Umbilical cord (tissue), 2 donors: ENCODE data around the gene DHX34. TPM values are rescaled to one million over a fixed set of nuclear protein-coding genes. Genes with fewer than 3 reads are reported as not detected.
"Not testable (repeated sequence)": the region's sequence is repeated elsewhere in the genome, so short reads cannot be mapped to it uniquely, and the experiment has no call there.

Experiments
- DNase-seq: peaks from one replicate; pipeline ENCODE4 v3.0.0-alpha.2; 2015; ENCODE audit warnings: low spot score
- total RNA-seq: library from RNA; depleted of rRNA; stranded (reverse); fragments of >200 nt; gene quantifications from one replicate; pipeline ENCODE4 v1.2.3, GENCODE V29; 2014; ENCODE audit warnings: low replicate concordance; ENCODE audit not compliant: insufficient read depth

DHX34 gene
- total RNA-seq, 1 donor from 2014 or later: 10.1 TPM

DNA sequence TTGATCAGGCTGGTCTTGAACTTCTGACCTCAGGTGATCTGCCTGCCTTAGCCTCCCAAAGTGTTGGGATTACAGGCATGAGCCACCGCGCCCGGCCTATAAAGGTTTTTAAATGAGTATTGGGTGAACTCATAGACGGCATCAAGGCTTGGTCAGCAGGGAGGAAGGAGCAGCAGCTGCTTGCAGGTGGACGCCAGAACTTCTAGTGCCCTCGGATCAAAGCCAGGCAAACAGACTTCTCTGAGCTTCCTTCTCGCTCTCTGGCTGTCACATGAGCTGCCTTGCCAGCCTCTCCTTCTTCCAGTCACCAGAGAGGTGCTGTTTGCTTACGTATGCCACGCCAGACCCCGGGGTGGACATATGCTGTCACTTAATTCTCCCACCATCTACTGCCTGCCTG lies 16.3 kb downstream of the DHX34 start:
- not testable (repeated sequence) for DNase-seq

GRCh38 chr19:47370045-47370611 lies 21.0 kb downstream of the DHX34 start:
- DNase-seq: peak; percentile 19

DNA sequence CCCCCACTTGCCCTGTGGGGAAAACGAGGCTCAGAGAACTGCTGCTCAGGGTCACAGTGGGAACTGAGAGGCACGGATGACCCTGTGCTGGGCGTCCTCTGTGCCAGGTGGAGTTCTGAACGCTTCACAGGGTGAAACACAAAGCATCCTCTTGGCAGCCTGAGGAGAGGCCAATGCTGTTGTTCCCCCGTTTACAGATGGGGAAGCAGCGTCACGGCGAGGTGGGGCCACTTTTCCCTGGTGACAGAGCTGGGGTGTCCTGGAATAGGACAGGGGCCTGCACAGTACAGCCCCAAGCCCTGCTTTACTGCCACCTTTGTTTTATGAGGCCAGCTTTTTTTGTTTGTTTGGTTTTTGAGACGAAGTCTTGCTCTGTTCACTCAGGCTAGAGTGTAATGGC lies 22.1 kb downstream of the DHX34 start:
- DNase-seq: no peak

DNA sequence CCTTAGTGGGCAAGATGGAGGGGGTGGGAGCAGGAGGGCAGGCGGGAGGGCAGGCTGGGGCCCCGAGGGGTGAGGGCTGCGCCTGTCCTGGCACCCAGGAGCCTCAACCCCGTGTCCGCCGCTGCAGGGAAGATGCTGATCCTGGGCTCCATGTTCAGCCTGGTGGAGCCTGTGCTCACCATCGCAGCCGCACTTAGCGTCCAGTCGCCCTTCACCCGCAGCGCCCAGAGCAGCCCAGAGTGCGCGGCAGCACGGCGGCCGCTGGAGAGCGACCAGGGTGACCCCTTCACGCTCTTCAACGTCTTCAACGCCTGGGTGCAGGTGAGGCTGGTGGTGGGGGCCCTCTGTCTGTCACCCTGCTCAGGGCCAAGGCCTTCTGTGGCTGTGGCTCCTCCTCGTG lies 23.5 kb downstream of the DHX34 start:
- DNase-seq: no peak

GRCh38 chr19:47373246-47374240 lies 24.4 kb downstream of the DHX34 start:
- DNase-seq: no peak

DNA sequence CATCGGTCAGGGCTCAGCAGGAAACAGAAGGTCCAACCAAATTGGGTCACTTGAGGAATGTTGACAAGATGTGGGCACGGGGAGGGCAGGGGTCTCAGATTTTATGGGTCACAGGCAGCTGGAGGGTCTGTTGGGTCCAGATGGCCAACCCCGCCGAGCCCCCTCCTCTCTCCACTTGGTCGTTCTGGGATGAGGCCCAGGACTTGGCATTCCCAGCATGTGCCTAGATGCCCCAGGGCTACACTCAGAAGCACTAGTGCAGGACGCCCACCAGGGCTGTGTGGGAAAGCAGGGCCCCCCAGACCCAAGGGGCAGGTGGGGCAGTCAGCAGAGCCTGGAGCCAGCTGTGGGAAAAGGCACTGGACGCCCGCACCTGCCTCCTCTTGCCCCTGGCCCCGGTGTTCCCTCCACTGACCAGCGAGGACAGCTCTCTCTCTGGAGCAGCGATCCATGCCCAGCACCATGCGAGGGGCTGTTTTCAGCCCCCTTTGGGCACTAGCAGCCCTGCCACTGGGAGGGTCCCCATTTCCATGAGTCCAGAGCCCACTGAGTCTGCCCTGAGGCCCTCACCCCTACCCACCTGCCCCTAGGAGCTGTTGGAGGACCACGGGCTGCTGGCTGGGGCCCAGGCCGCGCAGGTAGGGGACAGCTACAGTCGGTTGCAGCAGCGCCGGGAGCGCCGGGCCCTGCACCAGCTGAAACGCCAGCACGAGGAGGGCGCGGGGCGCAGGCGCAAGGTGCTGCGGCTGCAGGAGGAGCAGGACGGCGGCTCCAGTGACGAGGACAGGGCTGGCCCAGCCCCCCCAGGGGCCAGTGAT lies 26.0 kb downstream of the DHX34 start:
- DNase-seq: no peak

GRCh38 chr19:47375694-47376588 lies 26.8 kb downstream of the DHX34 start:
- DNase-seq: no peak

- DNase-seq: no peak
Observed at GRCh38 chr19:47376589-47377144, 27.6 kb downstream of the DHX34 start.

GRCh38 chr19:47377208-47377701 lies 28.1 kb downstream of the DHX34 start:
- DNase-seq: no peak

DNA sequence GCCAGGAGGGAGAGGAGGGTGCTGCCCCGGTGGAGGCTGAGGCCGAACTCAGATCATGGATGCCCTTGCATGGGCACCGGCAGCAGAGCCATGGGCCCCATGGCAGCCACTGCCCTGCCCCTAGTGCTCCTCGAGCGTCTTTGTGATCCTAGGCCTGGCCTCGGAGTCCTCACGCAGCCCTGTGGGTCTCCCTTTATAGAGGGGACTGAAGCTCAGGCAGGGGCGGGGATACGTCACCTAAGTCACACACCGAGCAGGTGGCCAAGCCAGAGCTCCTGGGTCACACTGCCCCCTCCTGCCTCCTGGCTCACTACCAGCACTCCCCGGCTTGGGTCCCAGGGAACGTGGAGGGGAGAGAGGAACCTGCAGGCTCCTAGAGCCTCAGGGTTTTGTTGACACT lies 28.7 kb downstream of the DHX34 start:
- DNase-seq: no peak

DNA sequence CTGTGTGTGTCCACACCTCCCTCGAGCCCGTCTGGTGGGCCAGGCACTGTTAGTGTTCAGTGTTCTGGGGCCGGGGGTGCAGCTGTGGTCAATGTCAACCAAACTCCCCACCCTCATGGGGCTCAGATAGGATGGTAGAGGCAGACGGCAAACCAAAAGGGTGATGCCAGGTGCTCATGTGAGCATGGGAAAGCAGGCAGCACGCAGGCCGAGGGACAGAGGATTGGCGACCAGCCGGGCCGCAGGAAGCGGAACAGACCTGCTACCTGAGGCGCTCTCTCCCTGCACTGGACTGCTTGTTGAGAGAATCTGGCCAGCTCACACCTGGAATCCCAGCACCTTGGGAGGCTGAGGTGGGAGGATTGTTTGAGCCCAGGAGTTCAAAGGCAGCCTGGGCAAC lies 29.1 kb downstream of the DHX34 start:
- DNase-seq: no peak

DNA sequence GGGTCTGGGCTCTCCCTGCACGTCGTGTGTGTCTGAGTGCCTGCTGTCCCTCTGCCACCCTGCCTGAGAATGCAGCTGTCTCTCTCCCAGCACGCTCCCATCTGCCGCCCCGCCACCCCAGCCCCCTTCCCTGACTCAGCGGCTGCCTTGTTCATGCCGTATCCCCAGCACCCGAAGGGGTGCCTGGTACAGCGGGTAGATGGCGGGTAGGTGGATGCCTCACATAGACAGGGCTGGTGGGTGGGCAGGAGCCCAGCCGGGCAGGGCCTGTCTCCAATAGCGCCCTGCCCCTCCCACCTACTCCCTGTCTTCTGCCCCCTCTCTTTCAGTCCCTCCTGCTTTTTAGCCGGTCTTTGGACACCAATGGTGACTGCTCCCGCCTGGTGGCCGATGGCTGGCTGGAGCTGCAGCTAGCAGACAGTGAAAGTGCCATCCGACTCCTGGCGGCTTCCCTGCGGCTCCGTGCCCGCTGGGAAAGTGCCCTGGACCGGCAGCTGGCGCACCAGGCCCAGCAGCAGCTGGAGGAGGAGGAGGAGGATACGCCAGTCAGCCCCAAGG lies 30.3 kb downstream of the DHX34 start:
- DNase-seq: no peak

DNA sequence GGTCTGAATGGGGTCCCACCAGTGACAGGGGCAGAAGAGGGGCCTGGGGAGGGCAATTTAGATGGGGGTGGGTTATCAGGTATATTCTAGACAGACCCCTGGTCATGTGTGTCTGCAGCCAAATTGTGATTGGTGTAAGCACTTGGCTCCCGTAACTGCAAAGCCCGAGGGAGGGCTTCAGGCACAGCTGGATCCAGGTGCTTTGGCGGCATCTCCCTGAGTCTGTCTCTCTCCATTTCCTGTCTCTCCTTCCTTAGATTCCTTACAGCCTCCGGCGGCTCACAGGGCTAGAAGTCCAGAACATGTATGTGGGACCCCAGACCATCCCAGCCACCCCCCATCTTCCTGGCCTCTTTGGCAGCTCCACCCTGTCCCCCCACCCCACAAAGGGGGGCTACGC lies 31.4 kb downstream of the DHX34 start:
- no peak for DNase-seq

DNA sequence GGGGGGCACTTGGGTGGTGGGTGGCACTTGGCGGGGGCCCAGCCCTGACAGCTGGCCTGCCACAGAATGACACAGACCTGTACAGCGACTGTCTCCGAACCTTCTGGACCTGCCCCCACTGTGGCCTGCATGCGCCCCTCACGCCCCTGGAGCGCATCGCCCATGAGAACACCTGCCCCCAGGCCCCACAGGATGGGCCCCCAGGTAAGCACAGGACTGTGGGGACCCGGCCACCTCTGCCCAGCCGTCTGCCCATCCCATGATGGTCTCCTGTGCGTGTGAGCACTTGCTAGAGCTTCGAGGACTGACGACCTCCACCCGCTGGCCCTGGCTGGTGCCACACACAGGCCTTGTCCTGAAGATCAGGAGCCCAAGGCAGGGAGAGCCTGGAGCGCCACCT lies 32.0 kb downstream of the DHX34 start:
- no peak for DNase-seq

DNA sequence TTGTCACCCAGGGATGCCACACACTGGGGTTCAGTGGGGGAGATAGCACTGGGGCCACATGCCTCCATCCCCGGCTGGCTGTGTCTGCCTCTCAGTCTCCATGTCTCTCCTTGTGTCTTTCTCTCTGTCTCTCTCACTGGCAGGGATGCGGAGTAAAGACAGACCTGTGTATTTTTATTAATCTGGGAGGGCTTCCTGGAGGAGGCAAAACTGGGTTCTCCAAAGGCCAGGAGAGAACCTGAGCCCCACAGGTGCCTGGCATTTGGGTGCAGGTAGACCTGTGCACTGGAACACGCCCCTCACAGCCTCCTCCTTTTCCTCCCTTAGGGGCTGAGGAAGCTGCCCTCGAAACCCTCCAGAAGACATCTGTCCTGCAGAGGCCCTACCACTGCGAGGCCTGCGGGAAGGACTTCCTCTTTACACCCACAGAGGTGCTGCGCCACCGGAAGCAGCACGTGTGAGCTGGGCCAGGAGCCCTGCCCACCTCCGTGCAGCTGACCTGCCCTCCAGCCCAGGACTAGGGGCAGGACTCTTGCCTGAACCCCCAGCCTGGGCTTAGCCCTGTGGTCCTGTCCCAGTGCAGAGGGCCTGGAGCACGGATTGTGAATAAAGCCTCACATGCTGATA lies 32.7 kb downstream of the DHX34 start:
- no peak for DNase-seq

DNA sequence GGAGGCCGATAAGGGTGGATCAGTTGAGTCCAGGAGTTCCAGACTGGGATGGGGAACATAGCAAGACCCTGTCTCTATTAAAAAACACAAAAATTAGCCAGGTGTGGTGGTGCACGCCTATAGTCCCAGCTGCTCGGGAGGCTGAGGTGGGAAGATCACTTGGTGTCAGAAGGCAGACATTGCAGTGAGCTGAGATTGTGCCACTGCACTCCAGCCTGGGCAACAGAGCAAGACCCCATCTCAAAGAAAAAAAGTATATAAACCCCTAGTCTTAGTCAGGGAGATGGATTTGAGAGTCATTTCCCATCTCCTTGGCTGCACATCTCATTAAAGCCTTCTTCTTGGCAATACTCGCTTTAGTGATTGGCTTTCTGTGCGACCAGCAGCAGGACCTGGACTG lies 34.8 kb downstream of the DHX34 start:
- DNase-seq: not testable (repeated sequence)

GRCh38 chr19:47384533-47384932 lies 35.4 kb downstream of the DHX34 start:
- not testable (repeated sequence) for DNase-seq

- DNase-seq: not testable (repeated sequence)
Observed at GRCh38 chr19:47386582-47386981, 37.5 kb downstream of the DHX34 start.

DNA sequence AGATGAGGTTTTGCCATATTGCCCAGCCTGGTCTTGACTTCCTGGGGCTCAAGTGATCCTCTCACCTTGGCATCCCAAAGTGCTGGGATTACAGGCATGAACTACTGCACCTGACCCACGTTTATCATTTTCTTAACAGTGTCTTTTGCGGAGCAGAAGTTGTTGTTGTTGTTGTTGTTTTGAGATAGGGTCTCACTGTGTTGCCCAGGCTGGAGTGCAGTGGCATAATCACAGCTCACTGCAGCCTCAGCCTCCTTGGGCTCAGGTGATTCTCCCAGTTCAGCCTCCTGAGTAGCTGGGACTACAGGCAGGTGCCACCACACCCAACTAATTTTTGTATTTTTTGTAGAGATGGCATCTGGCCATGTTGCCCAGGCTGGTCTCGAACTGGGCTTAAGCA lies 38.5 kb downstream of the DHX34 start:
- DNase-seq: not testable (repeated sequence)

- DNase-seq: not testable (repeated sequence)
Observed at GRCh38 chr19:47388721-47389120, 39.6 kb downstream of the DHX34 start.
